Activated naive CD4-positive, alpha-beta T cell treated with anti-CD3 and anti-CD28 coated beads, Interleukin-2, amount 50 U/mL, for 72 hours (primary cell): Measurements from ENCODE around the gene USP35. TPM values are rescaled to one million over a fixed set of nuclear protein-coding genes. Genes with fewer than 3 reads are reported as not detected.

ENCODE experiments used
- ATAC-seq, 2 donors: fragments of 150-1000 bp; cut with Tn5 transposase; 2 replicates each; pipeline ENCODE4 v1.10.0; 2021; ENCODE audit warnings: mild to moderate bottlenecking in 2 of 2, moderate library complexity in 2 of 2
- DNase-seq, 2 donors: peaks; one replicate each; pipeline ENCODE4 v3.0.0; 2021 to 2022; ENCODE audit warnings: low spot score in 2 of 2
- H3K27ac Mint-ChIP-seq, 2 donors: one replicate each; pipeline ENCODE4 v1.8.0; 2022; ENCODE audit warnings: mild to moderate bottlenecking in 2 of 2, mixed read lengths in 2 of 2
- H3K36me3 Mint-ChIP-seq, 2 donors: one replicate each; pipeline ENCODE4 v1.8.0; 2022; ENCODE audit warnings: mixed read lengths in 2 of 2
- H3K9me3 Mint-ChIP-seq, 2 donors: one replicate each; pipeline ENCODE4 v1.8.0; 2022; ENCODE audit warnings: mixed read lengths in 2 of 2
- total RNA-seq, 2 donors: library from RNA; stranded (reverse); gene quantifications; one replicate each; pipeline ENCODE4 v1.2.3, GENCODE V29; 2022

USP35 gene
- total RNA-seq, 2 donors from 2014 or later, result 16.3 to 21.8 TPM

- Mint-ChIP-seq H3K9me3 (no peaks in the 10 kb centered on the region), H3K27ac (peak overlapping the region in 1 of 2 donors; percentile 39), H3K36me3 (no peaks in the 10 kb centered on the region)
- DNase-seq (no peak), ATAC-seq (no peak)
Measured at GRCh38 chr11:78256962-78257361, 68.2 kb downstream of the USP35 start.

- no peak overlapping the region for H3K27ac Mint-ChIP-seq
- no peak for ATAC-seq
- no peaks in the 10 kb centered on the region for H3K9me3 Mint-ChIP-seq
Measured at GRCh38 chr11:78257654-78258053, 68.9 kb downstream of the USP35 start.

GRCh38 chr11:78259777-78260487, 71.2 kb downstream of the USP35 start:
- Mint-ChIP-seq H3K9me3 (no peaks in the 10 kb centered on the region), H3K36me3 (no peaks in the 10 kb centered on the region), H3K27ac (peak overlapping the region in 1 of 2 donors; percentile 53)
- no peak for DNase-seq
- ATAC-seq, result no peak

More at GRCh38 chr11:78257654-78258053, 68.9 kb downstream of the USP35 start:
- no peak for DNase-seq
- no peaks in the 10 kb centered on the region for H3K36me3 Mint-ChIP-seq

- Mint-ChIP-seq H3K9me3 (no peaks in the 10 kb centered on the region), H3K36me3 (no peaks in the 10 kb centered on the region), H3K27ac (no peak overlapping the region)
- DNase-seq (no peak), ATAC-seq (no peak)
Measured at GRCh38 chr11:78261367-78261766, 72.6 kb downstream of the USP35 start.

- H3K36me3 Mint-ChIP-seq, result no peaks in the 10 kb centered on the region
- ATAC-seq (no peak), DNase-seq (no peak)
- no peaks in the 10 kb centered on the region for H3K9me3 Mint-ChIP-seq
- no peak overlapping the region for H3K27ac Mint-ChIP-seq
Measured at GRCh38 chr11:78261828-78262227, 73.1 kb downstream of the USP35 start.

GRCh38 chr11:78262238-78262637, 73.5 kb downstream of the USP35 start:
- H3K27ac Mint-ChIP-seq, result no peak overlapping the region
- H3K9me3 Mint-ChIP-seq, result no peaks in the 10 kb centered on the region
- no peaks in the 10 kb centered on the region for H3K36me3 Mint-ChIP-seq
- DNase-seq (no peak), ATAC-seq (no peak)

- DNase-seq (no peak), ATAC-seq (no peak)
- Mint-ChIP-seq H3K9me3 (no peaks in the 10 kb centered on the region), H3K27ac (no peak overlapping the region), H3K36me3 (no peaks in the 10 kb centered on the region)
Measured at GRCh38 chr11:78262691-78263090, 74.0 kb downstream of the USP35 start.

Other genes with a start within 250 kb of the USP35 start
- 10 to 100 TPM; 48.6 to 72.7 TPM for gene INTS4, start 194.3 kb upstream of the USP35 start, total RNA-seq
- under 1 TPM; 0.19 to 0.23 TPM for gene KCTD14, start 165.6 kb upstream of the USP35 start, total RNA-seq
- not detected for gene THRSP, start 125.1 kb upstream of the USP35 start, total RNA-seq
- 100 to 1,000 TPM in 1 of 2 donors, 10 to 100 TPM in 1; 64.6 to 178 TPM for gene NDUFC2, start 109.1 kb upstream of the USP35 start, total RNA-seq
- 10 to 100 TPM; 42.9 to 72.1 TPM for gene ALG8, start 49.3 kb upstream of the USP35 start, total RNA-seq
- gene KCTD21, start 293 bp upstream of the USP35 start, total RNA-seq, result 10 to 100 TPM in 1 of 2 donors, 1 to 10 TPM in 1; 6.6 to 12.2 TPM
- gene GAB2, start 228.9 kb downstream of the USP35 start, total RNA-seq, result 1 to 10 TPM; 2.8 to 5.0 TPM